Measurements from ENCODE around the gene PKIG. TPM values are rescaled to one million over a fixed set of nuclear protein-coding genes. Genes with fewer than 3 reads are reported as not detected.
"Not testable (repeated sequence)": the region's sequence is repeated elsewhere in the genome, so short reads cannot be mapped to it uniquely, and the experiment has no call there.

The PKIG gene
- total RNA-seq, 4 donors from 2014 or later, result 17.2 to 40.8 (median 32.0) TPM

DNA sequence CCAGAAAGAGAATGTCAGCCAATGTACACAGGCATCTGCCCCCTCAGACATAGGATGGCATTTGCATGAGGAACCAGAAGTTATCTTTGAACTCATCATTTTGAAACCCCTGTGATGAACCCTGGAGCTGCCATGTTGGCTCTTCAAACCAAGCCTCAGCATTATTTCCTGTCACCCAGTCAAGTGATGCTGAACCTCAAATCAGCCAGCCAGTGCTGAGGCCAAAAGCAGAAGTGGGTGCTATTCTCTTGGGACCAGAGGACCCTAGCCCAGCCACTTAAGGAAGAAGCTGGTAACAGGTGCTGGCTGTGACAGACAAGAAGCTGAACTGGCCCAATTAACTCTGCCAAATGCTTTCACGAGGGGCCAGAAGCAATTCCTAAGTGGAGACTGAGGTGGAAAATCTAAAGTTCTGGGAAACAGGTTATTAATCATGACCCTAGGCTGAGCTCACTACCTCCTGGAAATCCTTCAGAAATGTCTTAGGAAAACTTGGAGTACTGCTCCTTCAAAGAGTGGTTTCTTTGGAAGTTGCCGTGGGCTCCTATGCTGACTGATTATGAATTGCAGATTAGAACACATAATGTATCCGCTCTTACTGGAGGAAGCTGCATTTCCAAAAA is 4.0 kb downstream of the PKIG start:
- H3K36me3 ChIP-seq, result peaks cover 14% of the 10 kb centered on the region
- no peaks in the 10 kb centered on the region for H3K27me3 ChIP-seq
- no peak for DNase-seq (ENCODE audit: low spot score in 2 of 2)
- WGBS, result 92% methylated on average over 3 of the region's 3 CpGs
- H3K9me3 ChIP-seq, result no peaks in the 10 kb centered on the region
- H3K4me3 ChIP-seq, result no peak overlapping the region
- H3K4me1 ChIP-seq, result peaks cover 22% of the 10 kb centered on the region
- H3K27ac ChIP-seq, result no peak overlapping the region
- TF ChIP-seq POLR2A (IDR thresholded peaks at IDR 0.05) (no peak), EP300 (IDR thresholded peaks at IDR 0.05) (no peak), POLR2AphosphoS5 (IDR thresholded peaks at IDR 0.05) (no peak)
- TF ChIP-seq, protein P1, sequence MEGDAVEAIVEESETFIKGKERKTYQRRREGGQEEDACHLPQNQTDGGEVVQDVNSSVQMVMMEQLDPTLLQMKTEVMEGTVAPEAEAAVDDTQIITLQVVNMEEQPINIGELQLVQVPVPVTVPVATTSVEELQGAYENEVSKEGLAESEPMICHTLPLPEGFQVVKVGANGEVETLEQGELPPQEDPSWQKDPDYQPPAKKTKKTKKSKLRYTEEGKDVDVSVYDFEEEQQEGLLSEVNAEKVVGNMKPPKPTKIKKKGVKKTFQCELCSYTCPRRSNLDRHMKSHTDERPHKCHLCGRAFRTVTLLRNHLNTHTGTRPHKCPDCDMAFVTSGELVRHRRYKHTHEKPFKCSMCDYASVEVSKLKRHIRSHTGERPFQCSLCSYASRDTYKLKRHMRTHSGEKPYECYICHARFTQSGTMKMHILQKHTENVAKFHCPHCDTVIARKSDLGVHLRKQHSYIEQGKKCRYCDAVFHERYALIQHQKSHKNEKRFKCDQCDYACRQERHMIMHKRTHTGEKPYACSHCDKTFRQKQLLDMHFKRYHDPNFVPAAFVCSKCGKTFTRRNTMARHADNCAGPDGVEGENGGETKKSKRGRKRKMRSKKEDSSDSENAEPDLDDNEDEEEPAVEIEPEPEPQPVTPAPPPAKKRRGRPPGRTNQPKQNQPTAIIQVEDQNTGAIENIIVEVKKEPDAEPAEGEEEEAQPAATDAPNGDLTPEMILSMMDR (IDR thresholded peaks at IDR 0.05), result no peak

DNA sequence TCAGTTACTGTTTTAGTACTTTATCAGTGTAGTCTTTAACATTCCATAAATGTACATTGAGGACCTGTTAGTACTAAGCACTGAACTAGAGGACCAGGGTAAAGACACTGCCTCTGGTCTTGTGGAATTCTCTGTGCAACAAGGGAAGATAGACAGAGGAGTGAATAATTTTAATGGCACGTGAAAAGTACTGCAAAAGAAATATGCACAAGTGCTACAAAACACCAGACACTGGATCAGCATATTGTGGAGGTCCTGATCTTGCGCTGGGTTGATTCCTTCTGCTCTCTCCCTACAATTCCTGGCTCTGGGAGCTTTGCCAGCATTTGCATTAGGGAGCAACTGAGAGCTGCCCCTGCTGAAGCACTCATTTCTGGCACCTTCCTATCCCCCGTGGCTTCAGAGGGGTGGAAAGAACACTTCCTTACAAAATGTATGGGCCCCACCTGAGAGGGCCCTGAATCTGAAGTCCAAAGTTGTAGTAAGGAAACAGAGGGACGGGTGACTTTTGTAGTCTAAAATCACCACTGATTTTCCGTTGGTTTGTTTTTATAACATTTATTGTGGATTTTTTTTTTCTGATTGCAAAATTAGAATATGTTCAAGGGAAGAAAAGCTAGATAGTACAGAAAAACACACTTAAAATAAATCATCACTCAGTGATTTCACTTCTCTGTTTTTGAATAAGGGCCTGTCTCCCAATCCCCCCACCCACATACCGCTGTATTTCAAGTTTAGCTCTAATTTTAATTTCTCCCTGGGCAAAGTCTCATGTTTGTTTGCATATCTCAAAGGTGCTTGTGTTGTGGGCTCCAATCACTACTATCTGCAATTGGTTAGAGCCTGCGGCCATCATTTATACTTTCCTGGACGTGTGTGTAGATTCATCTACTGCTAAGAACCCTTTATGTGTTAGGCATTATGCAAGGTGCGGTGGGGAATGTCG is 4.9 kb downstream of the PKIG start:
- 78% methylated on average over 10 of the region's 10 CpGs for WGBS
- H3K27me3 ChIP-seq, result no peaks in the 10 kb centered on the region

GRCh38 chr20:44588321-44588720 is 5.9 kb downstream of the PKIG start:
- not testable (repeated sequence) for H3K4me1 ChIP-seq; DNase-seq (ENCODE audit: low spot score in 2 of 2); H3K9me3 ChIP-seq; H3K4me3 ChIP-seq; H3K27me3 ChIP-seq; H3K27ac ChIP-seq
- 98% methylated on average over 9 of the region's 9 CpGs for WGBS
- H3K36me3 ChIP-seq, result peaks cover 25% of the 10 kb centered on the region

More for the DNA sequence above, 4.9 kb downstream of the PKIG start:
- no peak for DNase-seq (ENCODE audit: low spot score in 2 of 2)
- H3K4me1 ChIP-seq, result peaks cover 14% of the 10 kb centered on the region
- no peak overlapping the region for H3K27ac ChIP-seq
- H3K36me3 ChIP-seq, result peaks cover 23% of the 10 kb centered on the region
- TF ChIP-seq, protein P1 (IDR thresholded peaks at IDR 0.05), result no peak
- TF ChIP-seq POLR2A (IDR thresholded peaks at IDR 0.05) (no peak), POLR2AphosphoS5 (IDR thresholded peaks at IDR 0.05) (no peak), EP300 (IDR thresholded peaks at IDR 0.05) (no peak)
- H3K9me3 ChIP-seq, result no peaks in the 10 kb centered on the region
- H3K4me3 ChIP-seq, result no peak overlapping the region

GRCh38 chr20:44589537-44589936 is 7.2 kb downstream of the PKIG start:
- Histone ChIP-seq H3K27me3 (no peaks in the 10 kb centered on the region), H3K36me3 (peaks cover 25% of the 10 kb centered on the region), H3K27ac (no peak overlapping the region), H3K9me3 (no peaks in the 10 kb centered on the region), H3K4me1 (peaks cover 17% of the 10 kb centered on the region), H3K4me3 (no peak overlapping the region)
- DNase-seq (ENCODE audit: low spot score in 2 of 2), result no peak
- TF ChIP-seq POLR2AphosphoS5 (IDR thresholded peaks at IDR 0.05) (no peak), EP300 (IDR thresholded peaks at IDR 0.05) (no peak), POLR2A (IDR thresholded peaks at IDR 0.05) (no peak)
- TF ChIP-seq, protein P1 (IDR thresholded peaks at IDR 0.05), result no peak
- WGBS, result 81% methylated on average over 4 of the region's 4 CpGs

GRCh38 chr20:44590980-44591778 is 8.8 kb downstream of the PKIG start:
- Histone ChIP-seq H3K4me1 (peaks cover 13% of the 10 kb centered on the region), H3K4me3 (no peak overlapping the region), H3K27ac (no peak overlapping the region), H3K9me3 (no peaks in the 10 kb centered on the region), H3K27me3 (no peaks in the 10 kb centered on the region), H3K36me3 (peaks cover 25% of the 10 kb centered on the region)
- 90% methylated on average over 9 of the region's 9 CpGs for WGBS
- DNase-seq (ENCODE audit: low spot score in 2 of 2), result no peak
- TF ChIP-seq, protein P1 (IDR thresholded peaks at IDR 0.05), result no peak
- TF ChIP-seq POLR2AphosphoS5 (IDR thresholded peaks at IDR 0.05) (no peak), EP300 (IDR thresholded peaks at IDR 0.05) (no peak), POLR2A (IDR thresholded peaks at IDR 0.05) (no peak)

Data from suprapubic skin (tissue), 4 donors.